KBM-7 (cell line): Measurements from ENCODE around the gene B4GALNT3.
"Not testable (repeated sequence)": the region's sequence is repeated elsewhere in the genome, so short reads cannot be mapped to it uniquely, and the experiment has no call there.

ENCODE experiments used
- DNase-seq: peaks from one replicate; pipeline ENCODE4 v3.0.0-alpha.2; 2015
- in situ Hi-C: fragments of 300-500 bp; cut with MboI; formaldehyde crosslinking; loops from 2 replicates; pipeline ENCODE4 v1.14.3; 2020; ENCODE audit warnings: low sequenced_read_pairs, low pct_unique_long_range_greater_than_20kb, mixed read lengths

Gene B4GALNT3

DNA sequence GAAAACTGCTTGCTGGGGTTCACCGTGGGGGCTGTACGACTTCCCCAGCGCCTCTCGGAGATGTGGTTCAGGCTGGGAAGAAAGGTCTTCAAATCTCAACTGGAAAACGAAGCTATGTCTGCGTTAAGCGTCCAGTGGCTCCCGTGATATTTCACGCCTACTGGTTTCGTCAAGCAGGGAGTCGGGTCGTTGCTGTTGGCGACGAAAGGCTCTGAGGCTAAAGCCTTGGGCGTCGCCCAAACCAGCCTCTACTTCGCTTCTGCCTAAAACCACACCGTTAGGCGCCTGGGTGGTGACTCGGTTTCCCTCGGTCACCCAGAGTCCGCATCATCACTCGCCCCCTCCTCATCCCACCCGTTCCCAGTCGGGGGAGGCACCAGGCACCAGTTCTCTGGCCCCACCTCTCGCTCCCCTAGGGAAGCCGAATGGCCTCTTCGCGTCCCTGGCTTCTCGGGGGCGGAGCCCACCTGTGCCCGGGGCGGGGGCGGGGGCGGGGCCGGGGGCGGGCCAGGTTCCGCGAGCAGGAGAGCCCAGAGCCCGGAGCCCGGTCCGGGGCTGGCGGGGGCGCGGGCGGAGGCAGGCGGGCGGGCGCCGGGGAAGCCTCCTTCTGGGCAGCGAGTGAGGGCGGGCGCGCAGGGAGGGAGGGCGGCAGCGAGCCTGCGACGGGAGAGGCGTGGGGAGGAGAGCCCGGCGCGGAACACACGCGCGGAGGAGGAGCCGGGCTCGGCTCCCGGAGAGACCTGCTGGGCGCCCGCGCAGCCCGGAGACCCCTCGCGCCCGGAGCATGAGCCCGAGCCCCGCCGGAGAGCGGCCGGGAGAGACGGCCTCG, at the start of gene B4GALNT3:
B4GALNT3 (plus strand) TSS at position 510 of the 829 bp plus-strand sequence. CDS start 438 bp downstream, outside the sequence.
- in situ Hi-C loops = no loop called here
- DNase-seq = peak; percentile 49

- in situ Hi-C loops = no loop called here
- DNase-seq = no peak
These were observed 44.9 kb upstream of the B4GALNT3 start for GRCh38 chr12:414859-415258.

GRCh38 chr12:418432-418831, 41.3 kb upstream of the B4GALNT3 start:
- DNase-seq = no peak
- in situ Hi-C loops = no loop called here

DNA sequence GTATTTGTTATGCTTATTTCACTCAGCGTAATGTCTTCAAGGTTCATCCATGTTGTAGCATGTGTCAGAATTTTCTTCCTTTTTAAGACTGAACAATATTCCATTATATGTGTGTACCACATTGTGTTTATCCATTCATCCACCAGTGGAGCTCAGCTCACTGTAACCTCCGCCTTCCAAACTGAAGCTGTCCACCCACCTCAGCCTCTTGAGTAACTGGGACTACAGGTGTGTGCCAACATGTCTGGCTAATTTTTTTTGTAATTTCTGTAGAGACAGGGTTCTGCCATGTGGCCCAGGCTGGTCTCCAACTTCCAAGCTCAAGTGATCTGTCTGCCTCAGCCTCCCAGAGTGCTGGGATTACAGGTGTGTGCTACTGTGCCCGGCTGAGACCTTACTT, 37.2 kb upstream of the B4GALNT3 start:
- in situ Hi-C loops = no loop called here
- DNase-seq = no peak

DNA sequence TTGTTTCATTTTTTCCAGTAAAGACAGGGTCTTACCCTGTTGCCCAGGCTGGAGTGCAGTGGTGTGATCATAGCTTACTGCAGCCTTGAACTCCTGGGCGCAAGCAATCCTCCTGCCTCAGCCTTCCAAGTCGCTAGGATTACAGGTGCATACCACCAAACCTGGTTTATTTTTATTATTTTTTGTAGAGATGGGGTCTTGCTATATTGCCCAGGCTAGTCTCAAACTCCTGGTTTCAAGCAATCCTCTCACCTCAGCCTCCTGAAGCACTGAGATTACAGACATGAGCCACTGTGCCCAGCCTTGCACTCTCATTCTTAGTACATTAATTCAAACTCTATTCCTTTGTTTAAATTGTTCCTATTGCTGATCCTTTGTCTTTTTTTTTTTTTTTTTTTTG, 24.0 kb upstream of the B4GALNT3 start:
- DNase-seq, in situ Hi-C loops: not testable (repeated sequence)

GRCh38 chr12:442235-442884, 17.4 kb upstream of the B4GALNT3 start:
- peak; percentile 67 for DNase-seq
- in situ Hi-C loops = no loop called here

- in situ Hi-C loops = no loop called here
These were observed 12.6 kb upstream of the B4GALNT3 start for GRCh38 chr12:447141-447540.

DNA sequence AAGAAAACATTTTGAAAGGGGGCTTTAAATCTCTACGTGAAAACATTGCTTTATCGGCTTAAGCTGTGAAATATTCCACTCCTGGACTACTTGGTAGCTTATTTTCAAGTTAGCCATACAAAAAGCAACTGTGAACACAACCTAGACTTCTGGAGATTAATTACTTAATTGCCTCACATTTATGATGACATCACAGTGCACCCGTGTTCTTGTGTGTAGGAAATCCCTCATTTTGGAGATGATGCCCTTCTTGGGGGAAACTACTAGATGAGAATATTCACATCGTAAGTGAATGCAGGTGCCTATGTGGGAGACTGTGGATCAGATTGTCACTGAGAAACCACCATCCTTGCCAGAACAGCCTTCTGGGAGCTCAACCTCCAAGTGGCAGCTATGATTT, 10.5 kb upstream of the B4GALNT3 start:
- DNase-seq = no peak
- in situ Hi-C loops = no loop called here

More at GRCh38 chr12:447141-447540, 12.6 kb upstream of the B4GALNT3 start:
- no peak for DNase-seq

DNA sequence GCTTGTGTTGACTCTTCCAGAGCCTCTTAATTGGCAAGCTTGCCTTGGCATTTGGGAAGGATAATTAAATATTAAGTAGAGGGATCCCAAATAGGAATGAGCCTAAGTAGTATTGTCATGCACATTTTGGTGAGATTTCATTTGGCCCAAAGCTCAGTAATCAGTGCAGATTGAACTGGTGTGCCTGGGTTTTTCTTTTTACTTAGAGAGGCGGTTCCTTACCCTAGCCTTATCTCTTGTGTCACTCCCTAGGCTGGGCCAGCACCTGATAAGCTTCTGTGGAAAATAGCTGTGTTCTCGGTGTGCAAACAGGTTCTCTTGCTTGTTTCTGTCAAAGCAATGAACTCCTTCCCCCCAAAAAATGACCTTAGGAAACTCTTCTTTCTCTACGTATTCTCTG, 9.3 kb upstream of the B4GALNT3 start:
- in situ Hi-C loops = no loop called here
- no peak for DNase-seq

DNA sequence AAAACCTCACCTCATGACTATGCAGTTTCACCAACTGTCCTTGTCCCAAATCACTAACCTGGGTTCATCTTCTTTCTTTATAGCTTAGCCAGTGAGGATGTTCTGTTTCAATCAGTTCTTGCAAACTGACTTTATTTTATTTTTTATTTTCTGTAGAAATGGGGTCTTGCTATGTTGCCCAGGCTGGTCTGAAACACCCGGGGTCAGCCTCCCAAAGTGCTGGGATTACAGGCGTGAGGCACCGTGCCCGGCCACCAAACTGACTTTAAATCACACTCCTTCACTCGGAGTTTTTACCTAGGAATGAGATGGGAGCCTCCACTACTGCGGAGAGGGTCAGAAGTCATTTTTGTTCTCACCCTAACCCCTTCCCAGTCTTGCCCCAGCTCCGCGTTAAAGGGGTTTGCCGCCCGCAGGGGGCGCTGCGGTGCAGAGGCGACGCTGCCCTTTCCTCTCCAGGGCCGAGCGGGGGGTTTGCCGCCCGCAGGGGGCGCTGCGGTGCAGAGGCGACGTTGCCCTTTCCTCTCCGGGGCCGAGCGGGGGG, 7.0 kb upstream of the B4GALNT3 start:
- in situ Hi-C loops = no loop called here
- DNase-seq = no peak

DNA sequence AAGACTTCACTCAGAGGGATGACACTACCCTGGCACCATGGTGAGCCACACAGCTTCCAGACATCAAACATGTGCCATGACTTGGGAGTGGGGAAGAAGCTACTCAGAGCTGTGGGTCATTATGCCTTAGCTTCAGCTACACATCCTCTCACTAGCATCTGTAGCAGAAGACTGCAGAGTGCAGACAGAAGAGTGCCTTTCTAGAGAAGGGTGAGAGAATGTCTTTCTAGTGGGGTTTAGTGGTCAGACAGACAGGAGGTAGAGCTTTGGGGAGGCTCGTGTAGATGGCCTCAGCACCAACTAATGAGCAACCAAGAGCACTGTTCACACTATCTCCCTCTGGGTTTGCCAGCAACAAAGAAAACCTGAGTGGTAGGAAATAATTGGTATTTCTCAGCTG, 4.9 kb upstream of the B4GALNT3 start:
- in situ Hi-C loops = no loop called here
- no peak for DNase-seq

- in situ Hi-C loops = no loop called here
- no peak for DNase-seq
These were observed 3.9 kb upstream of the B4GALNT3 start for GRCh38 chr12:455821-456220.

- in situ Hi-C loops = no loop called here
- DNase-seq = no peak
These were observed 2.1 kb upstream of the B4GALNT3 start for GRCh38 chr12:457676-458075.

DNA sequence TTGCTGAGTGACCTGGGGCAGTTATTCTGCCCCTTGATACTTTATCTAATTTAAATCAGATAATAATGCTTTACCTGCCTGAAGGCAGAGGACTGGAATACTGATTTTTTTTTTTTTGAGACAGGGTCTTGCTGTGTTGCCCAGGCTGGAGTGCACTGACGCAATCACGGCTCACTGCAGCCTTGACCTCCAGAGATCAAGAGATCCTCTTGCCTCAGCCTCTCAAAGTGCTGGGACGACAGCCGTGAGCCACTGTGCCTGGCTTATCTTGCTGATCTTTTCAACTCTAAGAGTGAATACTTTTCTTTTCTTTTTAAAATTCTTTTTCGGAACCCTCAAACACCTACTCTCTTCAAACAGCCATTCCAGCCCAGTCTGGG, 699 bp upstream of the B4GALNT3 start:
- no peak for DNase-seq
- in situ Hi-C loops = no loop called here

DNA sequence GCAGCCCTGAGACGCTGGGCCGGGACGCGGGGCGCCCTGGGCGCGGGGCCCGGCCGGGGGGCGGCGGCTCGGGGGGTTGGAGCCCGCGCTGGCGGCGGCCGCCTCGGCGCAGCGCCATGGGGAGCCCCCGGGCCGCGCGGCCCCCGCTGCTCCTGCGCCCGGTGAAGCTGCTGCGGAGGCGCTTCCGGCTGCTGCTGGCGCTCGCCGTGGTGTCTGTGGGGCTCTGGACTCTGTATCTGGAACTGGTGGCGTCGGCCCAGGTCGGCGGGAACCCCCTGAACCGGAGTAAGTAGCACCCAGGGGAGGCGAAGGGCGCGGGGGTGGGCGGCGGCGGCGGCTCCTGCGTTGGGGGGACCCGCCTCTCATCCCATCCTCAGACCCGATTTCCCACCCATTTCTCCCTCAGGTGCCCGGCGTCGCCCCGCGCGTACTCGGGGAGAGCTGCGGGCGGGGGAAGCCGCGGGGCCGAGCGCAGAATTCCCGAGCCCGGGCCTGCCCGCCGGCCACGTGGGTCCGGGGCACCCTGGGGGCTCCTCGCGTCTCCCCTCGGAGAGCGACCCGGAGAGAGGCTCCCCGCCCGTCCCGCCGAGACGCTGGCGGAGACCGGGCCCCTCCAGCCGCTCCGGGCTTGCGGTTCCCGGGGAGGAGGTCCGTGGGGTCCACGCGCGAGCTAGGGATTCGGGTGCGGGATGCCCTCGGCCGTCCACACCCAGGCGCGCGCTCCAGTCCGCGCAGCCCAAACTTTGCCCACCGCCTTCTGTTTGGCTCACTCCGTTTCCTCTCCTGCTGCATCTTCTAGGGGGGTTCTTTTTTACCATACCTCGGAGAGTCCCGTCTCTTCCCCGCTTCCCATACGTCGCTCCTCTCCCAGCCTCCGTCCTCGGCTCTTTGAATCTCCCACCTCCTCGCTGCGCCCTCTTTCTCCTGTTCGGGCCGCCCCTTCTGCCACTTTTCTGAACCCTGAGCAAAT, 807 bp downstream of the B4GALNT3 start:
- no peak for DNase-seq
- in situ Hi-C loops = no loop called here

GRCh38 chr12:461425-461824, 1.7 kb downstream of the B4GALNT3 start:
- in situ Hi-C loops = no loop called here
- DNase-seq = no peak

DNA sequence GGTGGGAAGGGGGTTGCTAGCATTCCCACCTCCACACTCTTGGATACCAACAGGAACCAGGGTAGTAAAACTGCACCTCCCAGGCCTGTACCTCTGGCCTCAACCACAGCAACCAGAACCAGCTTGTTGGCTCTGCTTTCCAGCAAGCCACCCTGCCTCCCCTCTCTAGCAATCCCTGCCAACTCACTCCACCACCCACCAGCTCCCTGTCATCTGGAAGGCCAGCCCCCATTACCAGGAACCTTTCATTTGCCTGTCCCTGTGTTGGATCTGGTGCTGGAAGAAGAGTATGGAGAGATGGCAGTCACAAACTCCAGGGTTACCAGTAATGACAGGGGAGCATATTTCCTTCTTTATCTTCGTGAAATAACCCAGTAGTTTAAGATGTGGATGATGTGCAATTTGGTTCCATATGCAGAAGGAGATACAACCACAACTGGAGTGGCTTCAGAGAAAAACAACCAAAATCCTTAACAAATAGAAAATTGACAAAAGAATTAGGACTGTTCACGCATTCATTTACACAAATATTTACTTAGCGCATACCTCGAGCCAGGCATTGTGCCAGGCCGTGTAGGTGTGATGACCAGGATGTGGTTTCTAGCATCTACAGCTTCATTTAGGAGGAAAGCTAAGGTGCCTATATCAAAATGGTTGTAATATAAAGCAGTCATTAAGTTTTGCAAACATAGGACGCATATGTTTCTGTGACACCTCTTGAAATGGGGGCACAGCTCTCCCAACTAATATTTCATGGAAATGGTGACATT, 3.4 kb downstream of the B4GALNT3 start:
- no peak for DNase-seq
- in situ Hi-C loops = no loop called here

DNA sequence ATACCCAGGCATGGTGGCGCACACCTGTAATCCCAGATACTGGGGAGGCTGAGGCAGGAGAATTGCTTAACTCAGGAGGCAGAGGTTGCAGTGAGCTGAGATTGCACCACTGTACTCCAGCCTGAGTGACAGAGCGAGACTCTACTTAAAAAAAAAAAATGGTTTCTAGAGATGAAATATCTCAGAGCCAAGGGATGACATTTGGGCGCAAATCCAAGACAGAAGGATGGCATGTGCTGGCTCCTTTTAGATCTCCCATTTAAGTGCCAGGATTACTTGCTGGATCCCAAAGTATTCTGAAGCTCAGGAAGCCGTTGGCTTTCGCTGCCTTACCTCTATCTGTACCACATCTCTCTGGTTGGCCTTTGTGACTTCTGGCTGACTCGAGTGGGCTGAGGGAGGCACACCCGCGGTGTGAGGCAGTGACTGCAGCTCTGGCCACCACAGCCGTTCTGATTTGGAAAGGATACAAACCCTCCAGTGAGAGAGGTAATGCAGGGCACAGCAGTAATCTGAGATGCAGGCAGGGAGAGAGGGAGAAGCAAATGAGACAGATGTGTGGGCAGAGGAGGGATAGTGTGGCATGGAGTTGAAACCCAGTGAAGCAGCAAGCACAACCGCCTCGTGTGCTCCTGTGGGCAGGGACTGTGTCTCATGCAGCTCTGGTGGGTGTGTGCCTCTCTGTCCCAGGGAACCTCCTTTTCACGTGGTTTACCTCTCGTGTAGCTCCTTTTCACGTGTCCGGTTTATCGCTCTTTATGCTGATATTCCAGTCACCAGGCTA, 4.9 kb downstream of the B4GALNT3 start:
- DNase-seq = no peak
- in situ Hi-C loops = no loop called here
